H1 (cell line): Measurements from ENCODE around the gene FAM234A. TPM values are rescaled to one million over a fixed set of nuclear protein-coding genes. Genes with fewer than 3 reads are reported as not detected.

ENCODE experiments used
- CTCF ChIA-PET: fragments of 300-600 bp; sonication (Branson Sonifier 250); formaldehyde crosslinking; loops from one replicate; lab custom pipeline; 2021; ENCODE audit not compliant: partially characterized antibody; lab: Charles Lee
- POLR2A ChIA-PET: fragments of 300-600 bp; sonication (Branson Sonifier 250); formaldehyde crosslinking; loops from one replicate; lab custom pipeline; 2021; ENCODE audit warnings: inconsistent platforms; ENCODE audit not compliant: partially characterized antibody; lab: Charles Lee
- DNase-seq, 2 experiments: peaks; one replicate each; pipeline versions ENCODE4 v3.0.0 to v3.0.0-alpha.2; 2010 to 2022; ENCODE audit warnings: low spot score in 2 of 2, low read depth in 1 of 2, mixed read lengths in 1 of 2
- FAIRE-seq: peaks from 2 replicates; lab custom pipeline; 2011; peaks lifted over from hg19 to GRCh38; lab: Jason Lieb, UNC
- H2AFZ ChIP-seq: 2 replicates; pipeline ENCODE4 v1.8.1; 2012; ENCODE audit warnings: low read length, inconsistent platforms
- H2AK5ac ChIP-seq: 2 replicates; pipeline ENCODE4 v1.6.1; 2013; ENCODE audit warnings: low read depth, low read length
- H2BK120ac ChIP-seq: replicated peaks from 2 replicates; pipeline ENCODE3; 2013; ENCODE audit warnings: low read depth, low read length, inconsistent platforms
- H2BK12ac ChIP-seq: 2 replicates; pipeline ENCODE4 v1.6.1; 2013; ENCODE audit warnings: low read depth, low read length
- H2BK15ac ChIP-seq: 2 replicates; pipeline ENCODE4 v1.6.1; 2013; ENCODE audit warnings: low read length
- H2BK20ac ChIP-seq: 2 replicates; pipeline ENCODE4 v1.6.1; 2013; ENCODE audit warnings: low read length
- H2BK5ac ChIP-seq: 2 replicates; pipeline ENCODE4 v1.6.1; 2013; ENCODE audit warnings: low read depth, low read length
- H3K14ac ChIP-seq: 2 replicates; pipeline ENCODE4 v1.6.1; 2013; ENCODE audit warnings: inconsistent platforms; ENCODE audit not compliant: insufficient read length
- H3K18ac ChIP-seq: 2 replicates; pipeline ENCODE4 v1.6.1; 2013; ENCODE audit warnings: low read length; ENCODE audit errors: extremely low read depth
- H3K23ac ChIP-seq: 2 replicates; pipeline ENCODE4 v1.6.1; 2013; ENCODE audit warnings: inconsistent platforms; ENCODE audit not compliant: insufficient read length
- H3K23me2 ChIP-seq: 2 replicates; pipeline ENCODE4 v1.6.1; 2013; ENCODE audit warnings: low read depth, low read length
- H3K27ac ChIP-seq: 2 replicates; pipeline ENCODE4 v1.6.1; 2011; ENCODE audit warnings: low read depth, low read length, inconsistent platforms
- H3K27me3 ChIP-seq, 4 experiments: replicated peaks in 1 of 4; 1 replicate in 1 of 4; 2 replicates in 3 of 4; pipeline versions ENCODE4 v1.6.1 to v1.8.1; 2011 to 2013; ENCODE audit warnings: low read length in 3 of 4, mild to moderate bottlenecking in 3 of 4, inconsistent platforms in 2 of 4, mixed read lengths in 2 of 4, moderate library complexity in 1 of 4; ENCODE audit not compliant: control insufficient read depth in 3 of 4, insufficient read depth in 3 of 4; ENCODE audit errors: extremely low read depth in 1 of 4
- H3K36me3 ChIP-seq, 4 experiments: 2 replicates each; pipeline versions ENCODE4 v1.6.1 to v1.8.1; 2011 to 2013; ENCODE audit warnings: mild to moderate bottlenecking in 4 of 4, low read length in 3 of 4, moderate library complexity in 2 of 4, control low read depth in 1 of 4, inconsistent platforms in 1 of 4; ENCODE audit not compliant: insufficient read depth in 4 of 4, control insufficient read depth in 2 of 4
- H3K4ac ChIP-seq: replicated peaks from 2 replicates; pipeline ENCODE3; 2013; ENCODE audit warnings: low read length, low read depth, mixed read lengths, inconsistent platforms; ENCODE audit not compliant: insufficient read length
- H3K4me1 ChIP-seq, 4 experiments: replicated peaks in 1 of 4; 1 replicate in 1 of 4; 2 replicates in 3 of 4; pipeline versions ENCODE4 v1.6.1 to v1.8.1; 2011 to 2013; ENCODE audit warnings: low read length in 3 of 4, inconsistent platforms in 2 of 4, mixed read lengths in 1 of 4; ENCODE audit not compliant: insufficient read depth in 4 of 4, control insufficient read depth in 3 of 4
- H3K4me2 ChIP-seq, 2 experiments: 2 replicates each; pipeline versions ENCODE4 v1.6.1 to v1.8.1; 2011 to 2013; ENCODE audit warnings: low read depth in 2 of 2, low read length in 2 of 2, control low read depth in 1 of 2, inconsistent platforms in 1 of 2, mild to moderate bottlenecking in 1 of 2; ENCODE audit not compliant: insufficient read depth in 1 of 2
- H3K4me3 ChIP-seq, 4 experiments: fragments of 200-600, 300-600 bp in 1 of 4; sonication (generic), shearing (Covaris generic), sonication (Bioruptor Twin) in 1 of 4; 2 replicates each; pipeline versions ENCODE4 v1.5.1 to v1.8.1; 2011 to 2016; ENCODE audit warnings: low read length in 4 of 4, low read depth in 3 of 4, control low read depth in 2 of 4, inconsistent platforms in 2 of 4, mild to moderate bottlenecking in 2 of 4, mixed read lengths in 1 of 4, moderate library complexity in 1 of 4; ENCODE audit not compliant: insufficient read depth in 2 of 4; ENCODE audit errors: extremely low read depth in 1 of 4
- H3K56ac ChIP-seq: replicated peaks from 2 replicates; pipeline ENCODE3; 2013; ENCODE audit warnings: low read depth, mild to moderate bottlenecking, mixed read lengths, low read length, inconsistent platforms; ENCODE audit not compliant: insufficient read length
- H3K79me1 ChIP-seq: 2 replicates; pipeline ENCODE4 v1.6.1; 2013; ENCODE audit warnings: low read depth, low read length, control low read depth
- H3K79me2 ChIP-seq, 2 experiments: 2 replicates each; pipeline versions ENCODE4 v1.6.1 to v1.8.1; 2012 to 2013; ENCODE audit warnings: low read length in 2 of 2, mild to moderate bottlenecking in 2 of 2, inconsistent platforms in 1 of 2; ENCODE audit not compliant: insufficient read depth in 2 of 2, control insufficient read depth in 1 of 2
- H3K9ac ChIP-seq, 4 experiments: replicated peaks in 1 of 4; 1 replicate in 1 of 4; 2 replicates in 3 of 4; pipeline versions ENCODE4 v1.6.1 to v1.8.1; 2011 to 2013; ENCODE audit warnings: low read depth in 3 of 4, low read length in 3 of 4, control low read depth in 2 of 4, mild to moderate bottlenecking in 2 of 4, moderate library complexity in 2 of 4, inconsistent platforms in 1 of 4; ENCODE audit errors: extremely low read depth in 1 of 4
- H3K9me3 ChIP-seq, 2 experiments: 2 replicates each; pipeline versions ENCODE4 v1.6.1 to v1.8.1; 2012 to 2013; ENCODE audit warnings: mild to moderate bottlenecking in 2 of 2, moderate library complexity in 2 of 2, control low read depth in 1 of 2, inconsistent platforms in 1 of 2, low read depth in 1 of 2, low read length in 1 of 2, mixed read lengths in 1 of 2; ENCODE audit not compliant: insufficient read depth in 2 of 2
- H4K20me1 ChIP-seq, 2 experiments: replicated peaks in 1 of 2; 2 replicates each; pipeline versions ENCODE3 to v1.8.1; 2011 to 2013; ENCODE audit warnings: inconsistent platforms in 2 of 2, low read length in 2 of 2, mild to moderate bottlenecking in 1 of 2; ENCODE audit not compliant: insufficient read depth in 2 of 2, control insufficient read depth in 1 of 2
- H4K5ac ChIP-seq: 2 replicates; pipeline ENCODE4 v1.6.1; 2013; ENCODE audit warnings: low read length, low read depth, mixed read lengths, inconsistent platforms; ENCODE audit not compliant: insufficient read length
- H4K8ac ChIP-seq: 2 replicates; pipeline ENCODE4 v1.8.0; 2013; ENCODE audit warnings: mild to moderate bottlenecking, moderate library complexity, low read length, inconsistent platforms; ENCODE audit not compliant: insufficient read depth; ENCODE audit errors: extremely low read depth
- H4K91ac ChIP-seq: replicated peaks from 2 replicates; pipeline ENCODE3; 2013; ENCODE audit warnings: low read length, mixed read lengths, inconsistent platforms; ENCODE audit not compliant: insufficient read length
- BRCA1 ChIP-seq: IDR thresholded peaks from 2 replicates; pipeline ENCODE4 v1.6.1; 2012; ENCODE audit warnings: low read depth, low read length, improper control_type of control experiment
- CEBPB ChIP-seq: IDR thresholded peaks from 2 replicates; pipeline ENCODE4 v1.6.1; 2012; ENCODE audit warnings: low read depth, low read length
- CTBP2 ChIP-seq: IDR thresholded peaks from 2 replicates; pipeline ENCODE4 v1.7.0; 2011; ENCODE audit warnings: borderline replicate concordance, mild to moderate bottlenecking, moderate library complexity, mixed read lengths, low read length; ENCODE audit not compliant: insufficient read depth, insufficient read length
- GTF2F1 ChIP-seq: IDR thresholded peaks from 2 replicates; pipeline ENCODE4 v1.6.1; 2012; ENCODE audit warnings: low read depth, low read length, improper control_type of control experiment, borderline replicate concordance
- HDAC2 ChIP-seq, 2 experiments: fragments of 300-600 bp in 1 of 2; sonication (generic) in 1 of 2; IDR thresholded peaks; 2 replicates each; pipeline ENCODE4 v1.6.1; 2011 to 2012; ENCODE audit warnings: low read depth in 2 of 2, low read length in 2 of 2, mild to moderate bottlenecking in 2 of 2, moderate library complexity in 2 of 2, borderline replicate concordance in 1 of 2, inconsistent platforms in 1 of 2
- NRF1 ChIP-seq: IDR thresholded peaks from 2 replicates; pipeline ENCODE4 v1.6.1; 2011; ENCODE audit warnings: mild to moderate bottlenecking, low read depth, low read length, improper control_type of control experiment
- PHF8 ChIP-seq: fragments of 200-600 bp; sonication (generic); conservative IDR thresholded peaks from 2 replicates; pipeline ENCODE4 v1.7.1; 2012; ENCODE audit warnings: low read depth, mild to moderate bottlenecking, inconsistent platforms, low read length, moderate library complexity
- SIRT6 ChIP-seq: IDR thresholded peaks from one replicate; pipeline ENCODE4 v1.7.1; 2012; ENCODE audit warnings: low read length, inconsistent platforms
- SP2 ChIP-seq: IDR thresholded peaks from 2 replicates; pipeline ENCODE4 v1.6.1; 2012; ENCODE audit warnings: mild to moderate bottlenecking, low read length, inconsistent platforms
- TAF7 ChIP-seq: optimal IDR thresholded peaks from 2 replicates; pipeline ENCODE3; 2011; ENCODE audit warnings: low read depth, mild to moderate bottlenecking, inconsistent platforms, low read length, moderate library complexity, borderline replicate concordance
- TBP ChIP-seq: IDR thresholded peaks from 2 replicates; pipeline ENCODE4 v1.6.1; 2011; ENCODE audit warnings: low read depth, low read length, improper control_type of control experiment
- TCF12 ChIP-seq: IDR thresholded peaks from 2 replicates; pipeline ENCODE4 v1.6.1; 2011; ENCODE audit warnings: low read depth, mild to moderate bottlenecking, low read length
- WGBS, 2 experiments: shearing (Covaris generic) in 1 of 2; methylation state at CpG; one replicate each; pipeline versions ENCODE4 v1.1.6 to v1.1.7; 2013 to 2015; ENCODE audit warnings: low lambda C conversion rate in 2 of 2, mixed read lengths in 2 of 2, inconsistent platforms in 1 of 2, low coverage in 1 of 2, missing lambda C conversion rate in 1 of 2; ENCODE audit not compliant: insufficient replicate concordance in 2 of 2, insufficient coverage in 1 of 2, insufficient read length in 1 of 2; ENCODE audit errors: extremely low coverage in 1 of 2, missing lambda C conversion rate in 1 of 2; 5-methylcytosine and 5-hydroxymethylcytosine counted together
- polyA plus RNA-seq, 7 experiments: library from polyadenylated mRNA; depleted of rRNA in 3 of 7; stranded (reverse) in 5 of 7; unstranded in 2 of 7; fragments of >200 nt in 5 of 7; fragments of 200-250 nt in 2 of 7; gene quantifications; 1 replicate in 5 of 7; 2 replicates in 1 of 7; 4 replicates in 1 of 7; pipeline versions ENCODE4 v1.2.1 to v1.2.3, GENCODE V29; 2011 to 2013; ENCODE audit warnings: missing spikeins in 2 of 7, mixed read lengths in 2 of 7
- total RNA-seq: library from RNA; stranded (reverse); fragmentation: NEBNext Ultra II Directional; extraction: Animal tissue kit (Norgen Biotek cat#: 25700); gene quantifications from 2 replicates; pipeline ENCODE4 v1.2.1, GENCODE V29; 2021

FAM234A gene
- total and polyA plus RNA-seq, 2 of the 8 experiments (the other 6 are each of a cell fraction or from before 2014, with no cell fraction given) = 80.6 to 104 TPM

DNA sequence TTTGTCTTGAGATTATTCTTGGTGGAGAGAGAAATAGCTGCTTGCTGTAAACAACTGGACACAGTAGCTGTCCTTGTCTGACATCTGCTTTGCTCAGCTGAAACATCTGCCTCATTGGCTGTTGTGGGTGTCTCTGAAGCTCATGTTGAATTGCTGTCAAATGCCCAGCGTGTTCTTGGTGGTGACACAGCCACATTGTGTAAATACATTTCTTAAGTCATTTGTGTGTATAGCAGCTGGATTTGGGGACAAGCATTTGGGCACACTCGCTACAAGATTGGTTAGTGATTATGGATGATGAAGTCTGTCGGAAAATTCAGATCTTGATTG is 5.3 kb downstream of the FAM234A start:
- Histone ChIP-seq H3K79me2 (peaks cover 0 to 37% of the 10 kb centered on the region in 2 experiments; a peak in 3 of 4 replicates), H2BK15ac (no peak overlapping the region), H3K4ac (no peak overlapping the region), H3K27me3 (no peaks in the 10 kb centered on the region), H3K9ac (no peak overlapping the region; a peak in 1 of 7 replicates), H4K8ac (no peak overlapping the region), H2BK5ac (no peak overlapping the region), H3K9me3 (no peaks in the 10 kb centered on the region), H2AK5ac (no peak overlapping the region), H2BK120ac (no peak overlapping the region), H3K23ac (no peak overlapping the region), H4K91ac (no peak overlapping the region), H2BK20ac (no peak overlapping the region), H3K4me3 (no peak overlapping the region), H3K4me2 (no peak overlapping the region), H3K14ac (no peak overlapping the region), H2BK12ac (no peak overlapping the region), H4K20me1 (peaks cover 0 to 7% of the 10 kb centered on the region in 2 experiments), H3K27ac (no peak overlapping the region), H3K4me1 (no peaks in the 10 kb centered on the region), H3K79me1 (no peaks in the 10 kb centered on the region; the same call in 1 of the 2 replicates), H3K23me2 (peaks cover 6% of the 10 kb centered on the region), H2AFZ (no peak overlapping the region), H3K18ac (no peak overlapping the region), H3K56ac (no peak overlapping the region), H3K36me3 (no peaks in the 10 kb centered on the region), H4K5ac (no peak overlapping the region)
- ChIA-PET CTCF (interaction anchor here (0.6 to 2.3 kb wide), 6 partner anchors 12 to 1998 kb away, joined by 3 to 6 read pairs (median 3); no protein-coding TSS in a partner anchor), POLR2A (interaction anchor here (0.8 to 1.7 kb wide), 4 partner anchors 9 to 91 kb away, joined by 3 to 8 read pairs (median 4); partner anchors contain the start of gene LUC7L)
- WGBS, 2 experiments = 93% methylated on average over 3 of the region's 3 CpGs; no CpG with 5 or more reads in 1 of the 2 experiments
- FAIRE-seq = no peak
- no peak for DNase-seq
- no peak for TF ChIP-seq TAF7
- no peak for TF ChIP-seq CTBP2
- TF ChIP-seq GTF2F1 = no peak
- TF ChIP-seq TCF12 = no peak
- TF ChIP-seq TBP = no peak
- no peak for TF ChIP-seq BRCA1
- no peak for TF ChIP-seq NRF1
- no peak for TF ChIP-seq HDAC2 (IDR thresholded peaks at IDR 0.05; ENCODE audit: borderline replicate concordance in 1 of 2, low read depth in 2 of 2, low read length in 2 of 2)
- TF ChIP-seq CEBPB = no peak
- no peak for TF ChIP-seq PHF8
- no peak for TF ChIP-seq SP2
- TF ChIP-seq SIRT6 = no peak
